LNCAP (cell line): ENCODE results near the gene MTG2.

Source experiments
- CTCF ChIP-seq: fragments of 450-650 bp; IDR thresholded peaks from 2 replicates; pipeline ENCODE4 v1.5.1; 2017; ENCODE audit warnings: mild to moderate bottlenecking

The MTG2 gene

GRCh38 chr20:62147528-62147927, 35.3 kb upstream of the MTG2 start:
- TF ChIP-seq CTCF = no peak

GRCh38 chr20:62148908-62149314, 33.9 kb upstream of the MTG2 start:
- no peak for TF ChIP-seq CTCF

GRCh38 chr20:62149532-62150309, 33.1 kb upstream of the MTG2 start:
- TF ChIP-seq CTCF = no peak

GRCh38 chr20:62150310-62150575, 32.6 kb upstream of the MTG2 start:
- TF ChIP-seq CTCF = no peak

GRCh38 chr20:62151225-62151624, 31.6 kb upstream of the MTG2 start:
- no peak for TF ChIP-seq CTCF

DNA sequence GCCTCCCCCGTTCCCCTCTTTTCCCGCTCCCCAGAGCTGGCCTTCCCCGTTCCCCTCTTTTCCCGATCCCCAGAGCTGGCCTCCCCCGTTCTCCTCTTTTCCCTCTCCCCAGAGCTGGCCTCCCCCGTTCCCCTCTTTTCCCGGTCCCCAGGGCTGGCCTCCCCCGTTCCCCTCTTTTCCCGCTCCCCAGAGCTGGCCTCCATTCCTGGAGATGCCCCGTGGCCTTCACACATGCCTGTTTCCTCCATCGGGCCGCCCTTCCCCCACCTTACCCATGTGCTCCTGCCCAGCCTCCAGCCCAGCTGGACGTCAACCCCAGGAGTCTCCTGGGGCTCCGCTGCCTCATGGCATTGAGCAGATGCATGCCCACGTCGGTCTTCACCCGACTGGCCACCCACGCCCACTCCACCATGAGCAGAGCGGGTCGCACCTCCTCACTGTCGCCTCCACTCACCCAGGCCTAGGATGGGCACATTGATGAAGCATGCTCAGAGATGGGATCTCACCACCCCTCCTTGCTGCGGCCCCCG, 30.9 kb upstream of the MTG2 start:
- TF ChIP-seq CTCF = no peak

DNA sequence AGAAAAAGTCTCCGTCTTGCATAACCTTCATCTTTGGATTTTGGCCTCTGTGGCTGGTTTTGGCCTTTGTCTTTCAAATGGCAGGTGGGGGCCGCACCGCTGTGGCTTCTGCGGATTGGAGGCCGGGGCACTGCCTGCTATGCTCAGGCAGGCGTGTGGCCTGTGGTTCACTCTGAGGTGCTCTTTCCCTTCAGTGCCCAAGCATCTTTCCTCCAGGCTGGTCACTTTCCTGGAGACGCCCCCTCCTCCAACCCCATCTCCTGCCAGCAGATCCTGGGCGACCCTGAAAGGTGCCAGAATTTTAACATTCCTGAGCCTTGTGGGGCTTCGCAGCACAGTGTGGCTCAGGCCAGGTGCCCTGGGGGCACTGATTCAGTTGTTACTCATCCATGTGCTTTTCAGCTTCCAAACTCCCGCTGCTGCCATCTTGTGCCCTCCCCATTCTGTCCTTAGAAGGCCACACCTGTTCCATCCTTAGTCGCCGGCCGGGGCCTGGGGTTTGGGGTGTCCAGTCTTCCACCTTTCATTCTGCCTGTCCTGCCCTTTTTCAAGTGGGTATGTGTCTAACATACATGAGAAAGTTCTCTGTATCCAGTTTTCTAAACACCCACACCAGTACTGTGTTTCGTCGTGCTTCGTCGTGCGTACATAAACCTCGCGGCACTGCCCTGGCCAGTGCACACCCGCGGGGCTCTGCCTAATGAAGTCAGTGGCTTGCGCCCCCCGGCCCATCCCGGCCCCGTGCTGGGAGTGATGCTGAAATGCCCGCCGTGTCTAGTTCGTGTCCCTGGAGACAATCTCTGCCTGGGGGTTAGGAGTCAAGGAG, 27.2 kb upstream of the MTG2 start:
- TF ChIP-seq CTCF = no peak
